K562 (cell line): ENCODE measurements around the gene AKR1A1. TPM values are rescaled to one million over a fixed set of nuclear protein-coding genes. Genes with fewer than 3 reads are reported as not detected.

Experiments
- ATAC-seq: fragments of 200-7000 bp; cut with Tn5 transposase; 3 replicates; pipeline ENCODE4 v1.9.1; 2020; ENCODE audit warnings: moderate library complexity
- BruUV-seq: library from RNA; stranded (reverse); fragments of 400-500 nt; replicated peaks from 2 replicates; lab custom pipeline; 2021; lab: Mats Ljungman, UMichigan
- CTCF ChIA-PET: fragments of 300-600 bp; formaldehyde crosslinking; extraction: SDS; loops from one replicate; lab custom pipeline; 2021; ENCODE audit warnings: low intra/inter-chr PET ratio; lab: Yijun Ruan, JAX
- POLR2A ChIA-PET: fragments of 300-600, 350-650 bp; sonication (Branson Sonifier 250); formaldehyde crosslinking; extraction: SDS; loops from one replicate; lab custom pipeline; 2021; ENCODE audit warnings: antibody characterized with exemption, inconsistent platforms; lab: Yijun Ruan, JAX
- DNase-seq, 4 experiments: peaks; one replicate each; pipeline versions ENCODE4 v3.0.0 to v3.0.0-alpha.2; 2011 to 2018; ENCODE audit warnings: low spot score in 3 of 4, mixed read lengths in 3 of 4; ENCODE audit errors: extremely low read depth in 1 of 4
- FAIRE-seq: peaks from 2 replicates; lab custom pipeline; 2011; peaks lifted over from hg19 to GRCh38; lab: Jason Lieb, UNC
- H2AFZ ChIP-seq: 2 replicates; pipeline ENCODE4 v1.6.0; 2011; ENCODE audit warnings: low read depth, low read length, control low read depth, inconsistent platforms
- H3K27ac ChIP-seq: fragments of 200-600 bp; 3 replicates; pipeline ENCODE4 v1.8.0; 2011; ENCODE audit warnings: low read depth, mild to moderate bottlenecking, control low read depth, inconsistent platforms, low read length, moderate library complexity, mixed read lengths; ENCODE audit errors: extremely low read depth
- H3K27me3 ChIP-seq, 2 experiments: fragments of 300-600 bp in 1 of 2; 2 replicates in 1 of 2; 3 replicates in 1 of 2; pipeline versions ENCODE4 v1.6.0 to v1.8.0; 2011; ENCODE audit warnings: inconsistent platforms in 2 of 2, low read length in 2 of 2, mild to moderate bottlenecking in 1 of 2, mixed read lengths in 1 of 2, moderate library complexity in 1 of 2; ENCODE audit not compliant: control insufficient read depth in 2 of 2, insufficient read depth in 2 of 2
- H3K36me3 ChIP-seq: fragments of 300-600 bp; 3 replicates; pipeline ENCODE4 v1.8.0; 2011; ENCODE audit warnings: mild to moderate bottlenecking, low read length, inconsistent platforms; ENCODE audit not compliant: control insufficient read depth, insufficient read depth
- H3K4me1 ChIP-seq, 2 experiments: fragments of 200-600 bp in 1 of 2; replicated peaks in 1 of 2; 2 replicates in 1 of 2; 3 replicates in 1 of 2; pipeline versions ENCODE4 v1.5.1 to v1.8.0; 2011; ENCODE audit warnings: inconsistent platforms in 2 of 2, low read length in 2 of 2, mild to moderate bottlenecking in 1 of 2, mixed read lengths in 1 of 2, moderate library complexity in 1 of 2; ENCODE audit not compliant: control insufficient read depth in 2 of 2, insufficient read depth in 2 of 2
- H3K4me2 ChIP-seq: 2 replicates; pipeline ENCODE4 v1.6.1; 2011; ENCODE audit warnings: low read length, control low read depth, inconsistent platforms, mixed read lengths; ENCODE audit not compliant: insufficient read depth
- H3K4me3 ChIP-seq: fragments of 200-600 bp; sonication (generic), shearing (Covaris generic); 2 replicates; pipeline ENCODE4 v1.5.1; 2016; ENCODE audit warnings: control low read depth, inconsistent platforms
- H3K79me2 ChIP-seq: fragments of 200-600 bp; 3 replicates; pipeline ENCODE4 v1.8.0; 2011; ENCODE audit warnings: low read length, inconsistent platforms; ENCODE audit not compliant: control insufficient read depth, insufficient read depth
- H3K9ac ChIP-seq, 2 experiments: 2 replicates each; pipeline versions ENCODE4 v1.6.0 to v1.6.1; 2011; ENCODE audit warnings: low read depth in 2 of 2, low read length in 2 of 2, control low read depth in 1 of 2, inconsistent platforms in 1 of 2, mild to moderate bottlenecking in 1 of 2, mixed read lengths in 1 of 2; ENCODE audit not compliant: insufficient read depth in 1 of 2
- H3K9me1 ChIP-seq: one replicate; pipeline ENCODE4 v1.6.0; 2011; ENCODE audit warnings: inconsistent platforms, mild to moderate bottlenecking, low read length, moderate library complexity; ENCODE audit not compliant: control insufficient read depth, insufficient read depth
- H3K9me3 ChIP-seq: replicated peaks from 2 replicates; pipeline ENCODE4 v1.5.1; 2011; ENCODE audit warnings: low read depth, low read length, inconsistent platforms; ENCODE audit not compliant: control insufficient read depth, insufficient read depth
- H4K20me1 ChIP-seq: replicated peaks from 2 replicates; pipeline ENCODE4 v1.6.1; 2011; ENCODE audit warnings: low read length, inconsistent platforms, mixed read lengths; ENCODE audit not compliant: control insufficient read depth, insufficient read depth
- ATF7 ChIP-seq: fragments of 450-650 bp; IDR thresholded peaks from 2 replicates; pipeline ENCODE4 v1.7.1; 2014; ENCODE audit warnings: mild to moderate bottlenecking, moderate library complexity
- FOXJ3 ChIP-seq: sonication (generic); formaldehyde crosslinking; IDR thresholded peaks from 2 replicates; pipeline ENCODE4 v1.4.0; 2020; ENCODE audit warnings: mild to moderate bottlenecking, missing genetic modification reagents
- GABPA ChIP-seq: fragments of 200-800 bp; sonication (Bioruptor generic); conservative IDR thresholded peaks from 2 replicates; pipeline ENCODE4 v1.6.1; 2016; ENCODE audit warnings: low read depth, missing genetic modification characterization, missing compliant biosample characterization
- IFI16 ChIP-seq: fragments of 250-450 bp; sonication (Bioruptor Pico); IDR thresholded peaks from 2 replicates; pipeline ENCODE4 v2.1.2; 2022; ENCODE audit warnings: mild to moderate bottlenecking, inconsistent platforms
- ILF3 ChIP-seq: fragments of 450-650 bp; IDR thresholded peaks from 2 replicates; pipeline ENCODE4 v1.6.1; 2018; ENCODE audit warnings: antibody characterized with exemption, mild to moderate bottlenecking, moderate library complexity, borderline replicate concordance
- ILK ChIP-seq: fragments of 450-650 bp; IDR thresholded peaks from 2 replicates; pipeline ENCODE4 v1.6.1; 2016; ENCODE audit warnings: missing genetic modification characterization, low read depth, mild to moderate bottlenecking, missing compliant biosample characterization, moderate library complexity, borderline replicate concordance
- LEF1 ChIP-seq: fragments of 450-650 bp; IDR thresholded peaks from 2 replicates; pipeline ENCODE4 v1.6.1; 2016; ENCODE audit warnings: mild to moderate bottlenecking
- MCM5 ChIP-seq: fragments of 450-650 bp; IDR thresholded peaks from 2 replicates; pipeline ENCODE4 v1.6.1; 2016; ENCODE audit warnings: low read depth
- RBM22 ChIP-seq: fragments of 200-400 bp; formaldehyde crosslinking; IDR thresholded peaks from 2 replicates; pipeline ENCODE4 v1.6.1; 2018; ENCODE audit warnings: low read length, low read depth; ENCODE audit not compliant: poor library complexity, severe bottlenecking
- SMARCC2 ChIP-seq: fragments of 450-650 bp; IDR thresholded peaks from 2 replicates; pipeline ENCODE4 v1.6.1; 2017; ENCODE audit warnings: antibody characterized with exemption, moderate library complexity, mild to moderate bottlenecking, low read depth
- ZKSCAN1 ChIP-seq: fragments of 150-350 bp; IDR thresholded peaks from 2 replicates; pipeline ENCODE4 v1.6.1; 2016; ENCODE audit warnings: low read depth, low read length
- ZNF586 ChIP-seq: fragments of 450-650 bp; formaldehyde crosslinking; conservative IDR thresholded peaks from 2 replicates; pipeline ENCODE4 v1.4.0; 2020; ENCODE audit warnings: mild to moderate bottlenecking, moderate library complexity
- WGBS: fragments of 100-300 bp; shearing (Covaris generic); methylation state at CpG from one replicate; pipeline ENCODE4 v1.1.6; 2016; ENCODE audit warnings: low coverage, mixed read lengths; ENCODE audit not compliant: insufficient coverage; ENCODE audit errors: missing lambda C conversion rate; 5-methylcytosine and 5-hydroxymethylcytosine counted together
- in situ Hi-C: fragments of 300-500 bp; cut with MboI; formaldehyde crosslinking; loops from 4 replicates; pipeline ENCODE4 v1.15.0; 2018; ENCODE audit warnings: inconsistent platforms, mixed read lengths
- intact Hi-C: fragments of 100-400 bp; cut with micrococcal nuclease; formaldehyde crosslinking; loops from 2 replicates; pipeline ENCODE4 v1.14.2; 2022
- polyA plus RNA-seq, 8 experiments: library from polyadenylated mRNA; depleted of rRNA in 4 of 8; stranded (reverse) in 5 of 8; unstranded in 3 of 8; fragments of >200 nt; fragmentation: Nextera tagmentation in 2 of 8; fragmentation: Illumina TruSeq in 1 of 8; extraction: Ambion mirVana in 2 of 8; extraction: Trizol in 1 of 8; gene quantifications; 2 replicates each; pipeline versions ENCODE4 v1.2.1 to v1.2.3, GENCODE V29; 2011 to 2014; ENCODE audit warnings: inconsistent platforms in 1 of 8, missing spikeins in 1 of 8
- total RNA-seq, 7 experiments: library from RNA; depleted of rRNA in 6 of 7; stranded (reverse); fragments of >200 nt in 6 of 7; fragmentation: Illumina TruSeq in 2 of 7; extraction: Trizol in 2 of 7; gene quantifications; 2 replicates each; pipeline versions ENCODE4 v1.2.1 to v1.2.3, GENCODE V29; 2011 to 2021; ENCODE audit warnings: low replicate concordance in 1 of 7
- TF ChIP-seq, protein P1 (sequence below): fragments of 450-650 bp; IDR thresholded peaks from one replicate; pipeline ENCODE4 v1.6.1; 2018; ENCODE audit warnings: mild to moderate bottlenecking, moderate library complexity; ENCODE audit not compliant: partially characterized antibody
- TF ChIP-seq, protein P2 (sequence below): fragments of 450-650 bp; IDR thresholded peaks from 2 replicates; pipeline ENCODE4 v1.6.1; 2014; ENCODE audit warnings: low read depth, mild to moderate bottlenecking, moderate library complexity, borderline replicate concordance
- TF ChIP-seq, protein P3 (sequence below): sonication (generic); formaldehyde crosslinking; IDR thresholded peaks from 2 replicates; pipeline ENCODE4 v1.8.0; 2023; ENCODE audit warnings: missing genetic modification reagents, mild to moderate bottlenecking, borderline replicate concordance

Gene AKR1A1
- total and polyA plus RNA-seq, 9 of the 15 experiments (the other 6 are each of a cell fraction or from before 2014, with no cell fraction given) = 68.6 to 211 (median 132) TPM

DNA sequence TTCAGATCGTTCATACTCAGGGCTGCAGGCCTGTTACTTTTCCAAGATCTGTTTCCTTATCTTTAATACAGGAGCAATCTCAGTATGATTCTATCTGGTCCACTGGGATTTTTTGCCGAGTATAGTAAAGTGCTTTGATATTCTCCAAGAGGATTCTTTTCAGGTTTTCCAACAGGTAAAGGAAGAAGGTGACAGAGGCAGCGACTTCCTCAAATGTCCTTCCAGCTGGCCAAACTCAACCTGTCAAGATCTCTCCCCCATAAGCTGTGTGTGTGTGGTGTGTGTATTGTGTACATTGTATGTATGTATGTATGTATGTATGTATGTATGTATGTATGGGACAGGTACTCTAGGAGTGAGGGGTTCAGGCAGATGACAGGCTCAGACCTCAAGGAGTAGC, 1.1 kb downstream of the AKR1A1 start:
- FAIRE-seq (no peak), DNase-seq (peak in 1 of 4 experiments; percentile 5), ATAC-seq (no peak)
- Histone ChIP-seq H3K36me3 (peaks cover 31% of the 10 kb centered on the region), H4K20me1 (no peaks in the 10 kb centered on the region), H3K9ac (peak overlapping the region; percentile 84 to 92; a peak in 3 of 4 replicates), H3K79me2 (peaks cover 32% of the 10 kb centered on the region), H3K4me3 (peak overlapping the region; percentile 72), H3K4me1 (peaks cover 10 to 17% of the 10 kb centered on the region in 2 experiments; a peak in 3 of 5 replicates), H3K9me3 (no peaks in the 10 kb centered on the region), H3K27me3 (no peaks in the 10 kb centered on the region; a peak in 1 of 5 replicates), H3K9me1 (no peaks in the 10 kb centered on the region), H3K4me2 (peak overlapping the region; percentile 95), H3K27ac (no peak overlapping the region; the same call in 1 of the 3 replicates), H2AFZ (no peak overlapping the region)
- ChIA-PET POLR2A (interaction anchor here (0.5 to 5.3 kb wide), 18 partner anchors 8 to 830 kb away, joined by 3 to 83 read pairs (median 8); partner anchors contain the start of genes GPBP1L1, MMACHC, MUTYH and NASP), CTCF (no interaction called here)
- WGBS = 4% methylated on average over 3 of the region's 3 CpGs
- BruUV-seq = no TSS peak
- intact Hi-C loops (no loop called here), in situ Hi-C loops (no loop called here)
- TF ChIP-seq LEF1 (no peak), MCM5 (no peak), ZKSCAN1 (no peak), ZNF586 (CRISPR knock-in tag) (no peak), RBM22 (no peak), ILF3 (0 out of 2 replicates have a peak, but pooled peaks have one; percentile 38), ATF7 (no peak), ILK (tag) (no peak), IFI16 (CRISPR knock-in tag) (no peak), SMARCC2 (no peak), FOXJ3 (CRISPR knock-in tag) (no peak), GABPA (no peak)
- TF ChIP-seq, protein P1, sequence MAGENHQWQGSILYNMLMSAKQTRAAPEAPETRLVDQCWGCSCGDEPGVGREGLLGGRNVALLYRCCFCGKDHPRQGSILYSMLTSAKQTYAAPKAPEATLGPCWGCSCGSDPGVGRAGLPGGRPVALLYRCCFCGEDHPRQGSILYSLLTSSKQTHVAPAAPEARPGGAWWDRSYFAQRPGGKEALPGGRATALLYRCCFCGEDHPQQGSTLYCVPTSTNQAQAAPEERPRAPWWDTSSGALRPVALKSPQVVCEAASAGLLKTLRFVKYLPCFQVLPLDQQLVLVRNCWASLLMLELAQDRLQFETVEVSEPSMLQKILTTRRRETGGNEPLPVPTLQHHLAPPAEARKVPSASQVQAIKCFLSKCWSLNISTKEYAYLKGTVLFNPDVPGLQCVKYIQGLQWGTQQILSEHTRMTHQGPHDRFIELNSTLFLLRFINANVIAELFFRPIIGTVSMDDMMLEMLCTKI = no peak
- TF ChIP-seq, protein P2, sequence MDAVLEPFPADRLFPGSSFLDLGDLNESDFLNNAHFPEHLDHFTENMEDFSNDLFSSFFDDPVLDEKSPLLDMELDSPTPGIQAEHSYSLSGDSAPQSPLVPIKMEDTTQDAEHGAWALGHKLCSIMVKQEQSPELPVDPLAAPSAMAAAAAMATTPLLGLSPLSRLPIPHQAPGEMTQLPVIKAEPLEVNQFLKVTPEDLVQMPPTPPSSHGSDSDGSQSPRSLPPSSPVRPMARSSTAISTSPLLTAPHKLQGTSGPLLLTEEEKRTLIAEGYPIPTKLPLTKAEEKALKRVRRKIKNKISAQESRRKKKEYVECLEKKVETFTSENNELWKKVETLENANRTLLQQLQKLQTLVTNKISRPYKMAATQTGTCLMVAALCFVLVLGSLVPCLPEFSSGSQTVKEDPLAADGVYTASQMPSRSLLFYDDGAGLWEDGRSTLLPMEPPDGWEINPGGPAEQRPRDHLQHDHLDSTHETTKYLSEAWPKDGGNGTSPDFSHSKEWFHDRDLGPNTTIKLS = no peak
- TF ChIP-seq, protein P3, sequence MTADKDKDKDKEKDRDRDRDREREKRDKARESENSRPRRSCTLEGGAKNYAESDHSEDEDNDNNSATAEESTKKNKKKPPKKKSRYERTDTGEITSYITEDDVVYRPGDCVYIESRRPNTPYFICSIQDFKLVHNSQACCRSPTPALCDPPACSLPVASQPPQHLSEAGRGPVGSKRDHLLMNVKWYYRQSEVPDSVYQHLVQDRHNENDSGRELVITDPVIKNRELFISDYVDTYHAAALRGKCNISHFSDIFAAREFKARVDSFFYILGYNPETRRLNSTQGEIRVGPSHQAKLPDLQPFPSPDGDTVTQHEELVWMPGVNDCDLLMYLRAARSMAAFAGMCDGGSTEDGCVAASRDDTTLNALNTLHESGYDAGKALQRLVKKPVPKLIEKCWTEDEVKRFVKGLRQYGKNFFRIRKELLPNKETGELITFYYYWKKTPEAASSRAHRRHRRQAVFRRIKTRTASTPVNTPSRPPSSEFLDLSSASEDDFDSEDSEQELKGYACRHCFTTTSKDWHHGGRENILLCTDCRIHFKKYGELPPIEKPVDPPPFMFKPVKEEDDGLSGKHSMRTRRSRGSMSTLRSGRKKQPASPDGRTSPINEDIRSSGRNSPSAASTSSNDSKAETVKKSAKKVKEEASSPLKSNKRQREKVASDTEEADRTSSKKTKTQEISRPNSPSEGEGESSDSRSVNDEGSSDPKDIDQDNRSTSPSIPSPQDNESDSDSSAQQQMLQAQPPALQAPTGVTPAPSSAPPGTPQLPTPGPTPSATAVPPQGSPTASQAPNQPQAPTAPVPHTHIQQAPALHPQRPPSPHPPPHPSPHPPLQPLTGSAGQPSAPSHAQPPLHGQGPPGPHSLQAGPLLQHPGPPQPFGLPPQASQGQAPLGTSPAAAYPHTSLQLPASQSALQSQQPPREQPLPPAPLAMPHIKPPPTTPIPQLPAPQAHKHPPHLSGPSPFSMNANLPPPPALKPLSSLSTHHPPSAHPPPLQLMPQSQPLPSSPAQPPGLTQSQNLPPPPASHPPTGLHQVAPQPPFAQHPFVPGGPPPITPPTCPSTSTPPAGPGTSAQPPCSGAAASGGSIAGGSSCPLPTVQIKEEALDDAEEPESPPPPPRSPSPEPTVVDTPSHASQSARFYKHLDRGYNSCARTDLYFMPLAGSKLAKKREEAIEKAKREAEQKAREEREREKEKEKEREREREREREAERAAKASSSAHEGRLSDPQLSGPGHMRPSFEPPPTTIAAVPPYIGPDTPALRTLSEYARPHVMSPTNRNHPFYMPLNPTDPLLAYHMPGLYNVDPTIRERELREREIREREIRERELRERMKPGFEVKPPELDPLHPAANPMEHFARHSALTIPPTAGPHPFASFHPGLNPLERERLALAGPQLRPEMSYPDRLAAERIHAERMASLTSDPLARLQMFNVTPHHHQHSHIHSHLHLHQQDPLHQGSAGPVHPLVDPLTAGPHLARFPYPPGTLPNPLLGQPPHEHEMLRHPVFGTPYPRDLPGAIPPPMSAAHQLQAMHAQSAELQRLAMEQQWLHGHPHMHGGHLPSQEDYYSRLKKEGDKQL = no peak
